SU-DHL-6 (cell line): ENCODE data around the gene SLC25A26.

ENCODE experiments used
- H2AFZ ChIP-seq: fragments of 200-600 bp; sonication (generic); 2 replicates; pipeline ENCODE4 v1.6.1; 2014; ENCODE audit warnings: low read depth, mild to moderate bottlenecking, moderate library complexity, mixed read lengths, antibody characterized with exemption, low read length; ENCODE audit not compliant: severe bottlenecking
- H3F3A ChIP-seq: fragments of 200-600 bp; shearing (Covaris generic); 2 replicates; pipeline ENCODE4 v1.6.0; 2016; ENCODE audit warnings: antibody characterized with exemption, mild to moderate bottlenecking; ENCODE audit not compliant: insufficient read depth
- H3K27ac ChIP-seq: fragments of 200-600 bp; sonication (generic); 2 replicates; pipeline ENCODE4 v1.5.1; 2016; ENCODE audit warnings: low read depth, mild to moderate bottlenecking, low read length, moderate library complexity, mixed read lengths
- H3K27me3 ChIP-seq: fragments of 200-600 bp; sonication (generic), shearing (Covaris generic); 2 replicates; pipeline ENCODE4 v1.6.0; 2014; ENCODE audit warnings: mild to moderate bottlenecking, low read length
- H3K36me3 ChIP-seq: fragments of 200-600 bp; sonication (generic); 2 replicates; pipeline ENCODE4 v1.6.1; 2014; ENCODE audit warnings: mild to moderate bottlenecking, low read length, mixed read lengths
- H3K4me2 ChIP-seq: fragments of 300-600, 200-600 bp; shearing (Covaris generic), sonication (generic); 2 replicates; pipeline ENCODE4 v1.6.0; 2014; ENCODE audit warnings: low read length, low read depth, mild to moderate bottlenecking; ENCODE audit not compliant: poor library complexity, severe bottlenecking
- H3K4me3 ChIP-seq: fragments of 200-600 bp; sonication (generic); 2 replicates; pipeline ENCODE4 v1.5.1; 2014; ENCODE audit warnings: antibody characterized with exemption, low read length, mild to moderate bottlenecking, mixed read lengths; ENCODE audit not compliant: insufficient read depth, poor library complexity, severe bottlenecking
- H3K79me2 ChIP-seq: fragments of 200-600 bp; sonication (generic); 2 replicates; pipeline ENCODE4 v1.6.1; 2014; ENCODE audit warnings: mild to moderate bottlenecking, low read length, moderate library complexity; ENCODE audit not compliant: insufficient read depth
- H3K9ac ChIP-seq: fragments of 200-600 bp; sonication (generic); 2 replicates; pipeline ENCODE4 v1.7.0; 2014; ENCODE audit warnings: mild to moderate bottlenecking, low read length
- H3K9me2 ChIP-seq: fragments of 200-600 bp; sonication (generic); replicated peaks from 2 replicates; pipeline ENCODE4 v1.6.1; 2014; ENCODE audit warnings: low read length; ENCODE audit not compliant: insufficient read depth
- H3K9me3 ChIP-seq: fragments of 200-600 bp; sonication (generic); 2 replicates; pipeline ENCODE4 v1.6.1; 2014; ENCODE audit warnings: low read length, mixed read lengths; ENCODE audit not compliant: insufficient read depth
- H4K20me1 ChIP-seq: fragments of 200-600 bp; sonication (generic); 2 replicates; pipeline ENCODE4 v1.6.1; 2014; ENCODE audit warnings: low read depth, mild to moderate bottlenecking, antibody characterized with exemption, low read length, moderate library complexity, mixed read lengths
- CTCF ChIP-seq: fragments of 200-600 bp; sonication (generic); IDR thresholded peaks from one replicate; pipeline ENCODE4 v1.5.1; 2017; ENCODE audit warnings: antibody characterized with exemption, mild to moderate bottlenecking, low read length, moderate library complexity; ENCODE audit not compliant: insufficient read depth, poor library complexity, severe bottlenecking
- EZH2phosphoT487 ChIP-seq: fragments of 200-600 bp; sonication (generic), shearing (Covaris generic); conservative IDR thresholded peaks from 2 replicates; pipeline ENCODE4 v1.6.1; 2018; ENCODE audit warnings: mild to moderate bottlenecking, antibody characterized with exemption, low read length, moderate library complexity, mixed read lengths

Gene SLC25A26

DNA sequence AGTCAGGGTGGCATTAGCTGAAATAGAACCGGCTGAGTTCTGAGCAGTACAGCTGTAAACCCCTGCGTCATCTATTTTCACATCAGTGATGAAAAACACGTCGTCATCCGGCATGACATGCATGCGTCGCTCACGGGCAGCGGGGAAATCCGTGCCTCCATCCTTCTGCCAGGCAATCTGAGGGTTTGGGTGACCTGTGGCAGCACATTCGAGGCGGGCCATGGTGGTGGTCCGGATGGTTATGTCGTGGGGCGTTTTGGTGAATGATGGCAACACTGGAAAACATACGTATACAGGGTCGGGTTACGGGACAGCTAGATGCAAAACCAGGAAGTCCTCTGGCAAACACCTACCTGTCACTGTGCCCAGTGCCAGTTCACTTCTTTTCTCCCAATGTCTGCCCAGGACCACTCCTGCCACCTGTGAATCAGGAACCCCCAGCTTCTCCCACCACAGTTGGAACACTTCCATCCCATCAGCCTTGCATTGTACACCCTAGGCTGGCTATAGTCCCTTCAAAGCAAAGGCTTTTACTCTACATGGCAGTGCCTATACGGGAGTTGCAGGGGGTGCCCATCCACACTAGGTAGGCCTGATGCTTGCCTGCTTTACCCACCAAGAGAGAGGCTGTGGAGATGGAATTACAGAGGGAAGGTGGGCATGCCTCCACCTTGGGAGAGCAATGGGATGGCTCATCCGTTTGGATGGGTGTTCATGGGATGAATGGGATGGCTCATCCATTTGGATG, 163.4 kb downstream of the SLC25A26 start:
- TF ChIP-seq CTCF (no peak), EZH2phosphoT487 (no peak)
- Histone ChIP-seq H3K4me3 (no peak overlapping the region), H3K36me3 (no peaks in the 10 kb centered on the region), H3K4me2 (no peak overlapping the region), H3K27me3 (no peaks in the 10 kb centered on the region), H4K20me1 (no peaks in the 10 kb centered on the region), H3F3A (no peaks in the 10 kb centered on the region), H3K9me2 (no peaks in the 10 kb centered on the region), H3K9me3 (no peaks in the 10 kb centered on the region), H2AFZ (no peak overlapping the region), H3K27ac (no peak overlapping the region), H3K9ac (no peak overlapping the region), H3K79me2 (no peaks in the 10 kb centered on the region)

DNA sequence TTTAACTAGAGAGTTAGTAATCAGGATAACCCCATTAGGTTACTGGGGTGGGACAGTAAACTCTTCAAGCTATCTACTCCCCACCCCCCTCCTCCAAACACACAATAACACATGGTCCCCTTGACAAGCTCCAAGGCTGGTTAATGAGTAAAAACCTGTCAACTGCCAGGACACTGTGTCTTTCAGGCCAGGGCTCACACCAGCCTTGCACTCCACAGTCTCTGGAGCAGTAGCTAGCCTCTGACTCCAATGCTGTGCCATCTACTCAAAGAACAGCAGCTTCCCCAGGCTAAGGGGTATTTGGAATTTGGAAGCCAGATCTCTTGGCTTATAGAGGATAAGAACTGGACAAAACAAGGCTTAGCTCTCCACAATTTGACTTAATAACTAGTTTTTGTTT, 164.3 kb downstream of the SLC25A26 start:
- Histone ChIP-seq H3K9ac (no peak overlapping the region), H3K27me3 (no peaks in the 10 kb centered on the region), H3K79me2 (no peaks in the 10 kb centered on the region), H3K4me2 (no peak overlapping the region), H3F3A (no peaks in the 10 kb centered on the region), H3K9me2 (no peaks in the 10 kb centered on the region), H3K36me3 (no peaks in the 10 kb centered on the region), H3K4me3 (no peak overlapping the region), H2AFZ (no peak overlapping the region), H3K9me3 (no peaks in the 10 kb centered on the region), H4K20me1 (no peaks in the 10 kb centered on the region), H3K27ac (no peak overlapping the region)
- no peak for TF ChIP-seq EZH2phosphoT487
- no peak for TF ChIP-seq CTCF

- Histone ChIP-seq H3K4me3 (no peak overlapping the region), H3F3A (no peaks in the 10 kb centered on the region), H3K9me3 (no peaks in the 10 kb centered on the region), H4K20me1 (no peaks in the 10 kb centered on the region), H3K79me2 (no peaks in the 10 kb centered on the region), H2AFZ (no peak overlapping the region), H3K27ac (no peak overlapping the region), H3K4me2 (no peak overlapping the region), H3K27me3 (no peaks in the 10 kb centered on the region), H3K36me3 (no peaks in the 10 kb centered on the region), H3K9ac (no peak overlapping the region), H3K9me2 (no peaks in the 10 kb centered on the region)
- TF ChIP-seq CTCF: no peak
- no peak for TF ChIP-seq EZH2phosphoT487
Observed at GRCh38 chr3:66386011-66386924, 165.5 kb downstream of the SLC25A26 start.
